GM21515 (cell line): ENCODE results near the gene MAX.

ENCODE experiments used
- ATAC-seq: cut with Tn5 transposase; IDR thresholded peaks from one replicate; pipeline ENCODE4 v1.9.1; 2021; ENCODE audit not compliant: unreplicated experiment

Gene MAX

GRCh38 chr14:65074449-65075150 lies 27.7 kb downstream of the MAX start:
- ATAC-seq: no peak

GRCh38 chr14:65073605-65074201 lies 28.6 kb downstream of the MAX start:
- no peak for ATAC-seq

GRCh38 chr14:65072937-65073336 lies 29.4 kb downstream of the MAX start:
- no peak for ATAC-seq

- no peak for ATAC-seq
Measured at GRCh38 chr14:65072256-65072655, 30.1 kb downstream of the MAX start.

- ATAC-seq: no peak
Measured at GRCh38 chr14:65071544-65071943, 30.8 kb downstream of the MAX start.

- ATAC-seq: no peak
Measured at GRCh38 chr14:65070471-65070976, 31.8 kb downstream of the MAX start.

GRCh38 chr14:65069874-65070413 lies 32.4 kb downstream of the MAX start:
- ATAC-seq: no peak

- ATAC-seq: no peak
Measured at GRCh38 chr14:65065719-65066118, 36.6 kb downstream of the MAX start.

- no peak for ATAC-seq
Measured at GRCh38 chr14:65062096-65063075, 39.9 kb downstream of the MAX start.

- ATAC-seq: no peak
Measured at GRCh38 chr14:65057695-65058094, 44.6 kb downstream of the MAX start.

- ATAC-seq: no peak
Measured at GRCh38 chr14:65054471-65055085, 47.7 kb downstream of the MAX start.

GRCh38 chr14:65053466-65053865 lies 48.9 kb downstream of the MAX start:
- ATAC-seq: no peak

- ATAC-seq: no peak
Measured at GRCh38 chr14:65052832-65053231, 49.5 kb downstream of the MAX start.

GRCh38 chr14:65045709-65046108 lies 56.6 kb downstream of the MAX start:
- ATAC-seq: no peak

- no peak for ATAC-seq
Measured at GRCh38 chr14:65045006-65045405, 57.3 kb downstream of the MAX start.

- ATAC-seq: no peak
Measured at GRCh38 chr14:65044596-65044959, 57.7 kb downstream of the MAX start.

GRCh38 chr14:65043893-65044595 lies 58.3 kb downstream of the MAX start:
- no peak for ATAC-seq

GRCh38 chr14:65042731-65043372 lies 59.5 kb downstream of the MAX start:
- peak; percentile 68 for ATAC-seq

- ATAC-seq: peak; percentile 11
Measured at GRCh38 chr14:65042296-65042695, 60.0 kb downstream of the MAX start.

GRCh38 chr14:65041434-65041915 lies 60.8 kb downstream of the MAX start:
- ATAC-seq: no peak
